MM.1S (cell line): ENCODE data around the gene NXN.

ENCODE experiments used
- DNase-seq: peaks from one replicate; pipeline ENCODE4 v3.0.0-alpha.2; 2015
- H2AFZ ChIP-seq: fragments of 300-600 bp; sonication (generic); 2 replicates; pipeline ENCODE4 v1.6.0; 2016; ENCODE audit warnings: antibody characterized with exemption, low read length
- H3F3A ChIP-seq: fragments of 300-600 bp; sonication (generic); 2 replicates; pipeline ENCODE4 v1.6.1; 2016; ENCODE audit warnings: mild to moderate bottlenecking, antibody characterized with exemption, low read length, moderate library complexity, mixed read lengths; ENCODE audit not compliant: insufficient read depth
- H3K27ac ChIP-seq: fragments of 300-600 bp; sonication (generic); 2 replicates; pipeline ENCODE4 v1.5.1; 2016; ENCODE audit warnings: mild to moderate bottlenecking, low read length
- H3K27me3 ChIP-seq: fragments of 300-600 bp; sonication (generic); replicated peaks from 2 replicates; pipeline ENCODE4 v1.6.0; 2016; ENCODE audit warnings: low read length; ENCODE audit not compliant: insufficient read depth
- H3K36me3 ChIP-seq: fragments of 300-600 bp; sonication (generic); replicated peaks from 2 replicates; pipeline ENCODE4 v1.6.1; 2016; ENCODE audit warnings: mild to moderate bottlenecking, low read length, mixed read lengths; ENCODE audit not compliant: insufficient read depth
- H3K4me1 ChIP-seq: fragments of 300-600 bp; sonication (generic); 2 replicates; pipeline ENCODE4 v1.6.1; 2016; ENCODE audit warnings: low read length, mixed read lengths
- H3K4me2 ChIP-seq: fragments of 300-600 bp; sonication (generic); 2 replicates; pipeline ENCODE4 v1.6.0; 2016; ENCODE audit warnings: low read depth, low read length
- H3K4me3 ChIP-seq: fragments of 300-600 bp; sonication (generic); 2 replicates; pipeline ENCODE4 v1.5.1; 2016; ENCODE audit warnings: low read length, mixed read lengths
- H3K79me2 ChIP-seq: fragments of 300-600 bp; sonication (generic); 2 replicates; pipeline ENCODE4 v1.6.1; 2016; ENCODE audit warnings: mixed run types, low read length, mixed read lengths
- H3K9ac ChIP-seq: fragments of 300-600 bp; sonication (generic); 2 replicates; pipeline ENCODE4 v1.6.1; 2016; ENCODE audit warnings: low read length, mixed read lengths
- H3K9me2 ChIP-seq: fragments of 300-600 bp; sonication (generic); replicated peaks from 2 replicates; pipeline ENCODE4 v1.6.1; 2016; ENCODE audit warnings: mild to moderate bottlenecking, low read length, mixed read lengths; ENCODE audit not compliant: insufficient read depth
- H3K9me3 ChIP-seq: fragments of 300-600 bp; sonication (generic); replicated peaks from 2 replicates; pipeline ENCODE4 v1.6.1; 2016; ENCODE audit warnings: mild to moderate bottlenecking, low read length, mixed read lengths; ENCODE audit not compliant: insufficient read depth
- H4K20me1 ChIP-seq: fragments of 300-600 bp; sonication (generic); 2 replicates; pipeline ENCODE4 v1.6.1; 2016; ENCODE audit warnings: mild to moderate bottlenecking, low read length, moderate library complexity, mixed read lengths; ENCODE audit not compliant: insufficient read depth
- EZH2 ChIP-seq: fragments of 300-600 bp; sonication (generic); optimal IDR thresholded peaks from 2 replicates; pipeline ENCODE3; 2017; ENCODE audit warnings: low read depth, mild to moderate bottlenecking, antibody characterized with exemption, low read length, mixed read lengths
- EZH2phosphoT487 ChIP-seq: fragments of 300-600 bp; sonication (generic); IDR thresholded peaks from 2 replicates; pipeline ENCODE4 v1.6.1; 2018; ENCODE audit warnings: antibody characterized with exemption, low read length
- TF ChIP-seq, protein P1 (sequence below): fragments of 300-600 bp; sonication (generic); IDR thresholded peaks from 2 replicates; pipeline ENCODE4 v1.5.1; 2016; ENCODE audit warnings: antibody characterized with exemption, low read length, mixed read lengths

Gene NXN

DNA sequence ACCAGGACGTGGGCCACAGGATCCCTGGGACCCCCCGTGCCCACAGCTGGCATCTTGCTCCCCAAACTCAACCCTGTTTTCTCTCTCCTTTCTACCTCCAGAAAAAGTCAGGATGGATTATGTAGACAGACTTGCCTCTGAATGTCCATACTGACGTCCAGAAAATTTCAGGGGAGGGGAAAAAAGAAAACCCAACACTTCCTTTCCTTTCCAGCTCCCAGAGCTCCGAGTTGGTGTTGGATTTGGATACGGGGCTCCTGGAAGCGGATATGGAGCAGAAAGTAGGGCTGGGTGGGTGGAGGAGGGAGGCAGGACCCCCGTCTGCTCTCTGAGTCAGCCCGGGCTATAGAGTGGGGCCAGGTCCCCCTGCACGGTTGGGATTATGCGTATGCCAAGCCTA is 127.2 kb downstream of the NXN start:
- no peaks in the 10 kb centered on the region for H3F3A ChIP-seq
- no peak overlapping the region for H2AFZ ChIP-seq
- H3K9me2 ChIP-seq = no peaks in the 10 kb centered on the region
- no peaks in the 10 kb centered on the region for H3K4me1 ChIP-seq
- peaks cover 97% of the 10 kb centered on the region for H3K27me3 ChIP-seq
- H4K20me1 ChIP-seq = no peaks in the 10 kb centered on the region
- no peaks in the 10 kb centered on the region for H3K36me3 ChIP-seq
- H3K27ac ChIP-seq = no peak overlapping the region
- H3K9me3 ChIP-seq = no peaks in the 10 kb centered on the region
- TF ChIP-seq, protein P1, sequence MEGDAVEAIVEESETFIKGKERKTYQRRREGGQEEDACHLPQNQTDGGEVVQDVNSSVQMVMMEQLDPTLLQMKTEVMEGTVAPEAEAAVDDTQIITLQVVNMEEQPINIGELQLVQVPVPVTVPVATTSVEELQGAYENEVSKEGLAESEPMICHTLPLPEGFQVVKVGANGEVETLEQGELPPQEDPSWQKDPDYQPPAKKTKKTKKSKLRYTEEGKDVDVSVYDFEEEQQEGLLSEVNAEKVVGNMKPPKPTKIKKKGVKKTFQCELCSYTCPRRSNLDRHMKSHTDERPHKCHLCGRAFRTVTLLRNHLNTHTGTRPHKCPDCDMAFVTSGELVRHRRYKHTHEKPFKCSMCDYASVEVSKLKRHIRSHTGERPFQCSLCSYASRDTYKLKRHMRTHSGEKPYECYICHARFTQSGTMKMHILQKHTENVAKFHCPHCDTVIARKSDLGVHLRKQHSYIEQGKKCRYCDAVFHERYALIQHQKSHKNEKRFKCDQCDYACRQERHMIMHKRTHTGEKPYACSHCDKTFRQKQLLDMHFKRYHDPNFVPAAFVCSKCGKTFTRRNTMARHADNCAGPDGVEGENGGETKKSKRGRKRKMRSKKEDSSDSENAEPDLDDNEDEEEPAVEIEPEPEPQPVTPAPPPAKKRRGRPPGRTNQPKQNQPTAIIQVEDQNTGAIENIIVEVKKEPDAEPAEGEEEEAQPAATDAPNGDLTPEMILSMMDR = no peak
- TF ChIP-seq EZH2 (no peak), EZH2phosphoT487 (no peak)
- no peak overlapping the region for H3K4me2 ChIP-seq
- no peak for DNase-seq
- H3K79me2 ChIP-seq = no peaks in the 10 kb centered on the region
- no peak overlapping the region for H3K4me3 ChIP-seq
- no peak overlapping the region for H3K9ac ChIP-seq

DNA sequence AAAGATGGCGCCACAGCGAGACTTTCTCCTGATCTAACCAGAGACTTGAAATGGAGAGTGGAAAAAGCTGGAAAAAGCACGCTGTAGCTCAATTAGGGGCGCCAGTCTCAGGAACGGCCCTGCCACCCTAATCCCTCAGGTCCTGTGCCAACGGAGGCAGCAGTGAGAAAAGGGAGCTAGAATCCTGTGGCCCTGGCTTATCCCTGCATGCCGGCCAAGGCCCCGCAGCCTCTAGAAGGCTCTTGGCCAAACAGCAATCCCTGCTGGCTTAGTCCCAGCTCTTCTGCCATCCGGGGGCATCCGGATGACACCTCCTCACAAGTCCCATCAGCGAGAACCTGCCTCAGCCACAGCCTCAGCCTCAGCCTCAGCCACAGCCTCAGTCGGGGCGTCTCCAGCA is 127.7 kb downstream of the NXN start:
- H4K20me1 ChIP-seq = no peaks in the 10 kb centered on the region
- TF ChIP-seq EZH2phosphoT487 = no peak
- TF ChIP-seq, protein P1 = no peak
- TF ChIP-seq EZH2 = no peak

DNA sequence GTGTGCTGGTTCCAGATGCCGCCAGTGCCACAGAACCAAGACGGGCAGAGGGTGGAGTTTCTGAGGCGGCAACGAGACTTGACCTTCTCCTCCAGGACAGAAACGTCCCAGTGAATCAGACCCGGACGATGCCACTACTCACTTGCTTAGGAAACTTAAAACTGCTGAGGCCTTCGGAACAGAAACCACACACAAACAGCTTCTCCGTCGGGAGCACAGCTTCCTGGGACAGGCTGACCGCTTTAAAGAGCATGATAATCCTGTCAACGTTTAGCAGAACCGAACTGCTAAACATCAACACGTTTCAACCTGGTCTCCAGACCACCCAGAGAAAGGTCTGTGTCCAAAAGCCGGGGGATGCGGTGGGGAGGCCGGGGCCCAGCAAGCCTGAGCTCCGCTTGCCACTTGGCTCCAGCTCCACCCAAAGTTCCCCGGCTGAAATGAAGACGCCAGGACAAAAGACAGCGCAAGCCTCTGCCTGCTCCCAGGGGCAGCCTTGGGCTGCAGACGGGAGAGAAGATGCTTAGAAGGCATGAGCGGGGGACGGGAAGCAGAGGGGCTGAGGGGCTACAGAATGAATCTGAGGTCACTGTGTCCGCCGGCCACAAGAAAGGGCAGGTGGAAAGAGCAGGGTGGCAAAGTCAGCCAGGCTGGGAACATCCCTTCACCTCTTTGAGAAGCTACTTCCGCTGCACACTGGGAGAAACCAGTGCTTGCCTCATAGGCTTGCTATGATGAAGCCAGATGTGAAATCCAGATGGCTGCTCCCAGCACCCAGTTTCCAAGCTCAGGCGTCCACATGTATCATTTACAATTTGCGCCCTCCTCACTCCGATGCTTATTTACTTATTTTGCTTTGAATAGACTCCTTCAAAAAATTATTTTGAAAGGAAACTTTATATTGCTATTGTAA is 128.5 kb downstream of the NXN start:
- DNase-seq = no peak
- Histone ChIP-seq H3F3A (no peaks in the 10 kb centered on the region), H3K9me2 (no peaks in the 10 kb centered on the region), H4K20me1 (no peaks in the 10 kb centered on the region), H2AFZ (no peak overlapping the region), H3K9ac (no peak overlapping the region), H3K27me3 (peaks cover 97% of the 10 kb centered on the region), H3K36me3 (no peaks in the 10 kb centered on the region), H3K4me3 (no peak overlapping the region), H3K4me1 (no peaks in the 10 kb centered on the region), H3K9me3 (no peaks in the 10 kb centered on the region), H3K27ac (no peak overlapping the region), H3K79me2 (no peaks in the 10 kb centered on the region), H3K4me2 (no peak overlapping the region)
- TF ChIP-seq EZH2phosphoT487 = 0 out of 2 replicates have a peak, but pooled peaks have one; percentile 44
- TF ChIP-seq EZH2 = no peak

More for the DNA sequence above, 127.7 kb downstream of the NXN start:
- H3K4me1 ChIP-seq = no peaks in the 10 kb centered on the region
- H3K27ac ChIP-seq = no peak overlapping the region
- no peak overlapping the region for H2AFZ ChIP-seq
- H3K79me2 ChIP-seq = no peaks in the 10 kb centered on the region
- H3K4me3 ChIP-seq = no peak overlapping the region
- no peaks in the 10 kb centered on the region for H3F3A ChIP-seq
- no peaks in the 10 kb centered on the region for H3K36me3 ChIP-seq
- no peak overlapping the region for H3K9ac ChIP-seq
- H3K9me3 ChIP-seq = no peaks in the 10 kb centered on the region
- H3K4me2 ChIP-seq = no peak overlapping the region
- peaks cover 97% of the 10 kb centered on the region for H3K27me3 ChIP-seq
- no peaks in the 10 kb centered on the region for H3K9me2 ChIP-seq
- DNase-seq = no peak
